ENCODE results near the gene EFNA2. TPM values are rescaled to one million over a fixed set of nuclear protein-coding genes. Genes with fewer than 3 reads are reported as not detected.

EFNA2 gene
- total RNA-seq, 1 donor from 2014 or later: not detected

GRCh38 chr19:1282588-1283206 lies 3.0 kb upstream of the EFNA2 start:
- Histone ChIP-seq H3K27me3 (ENCODE audit: low read depth) (peaks cover 44% of the 10 kb centered on the region), H3K9me3 (no peaks in the 10 kb centered on the region)

GRCh38 chr19:1283207-1283916 lies 2.3 kb upstream of the EFNA2 start:
- H3K9me3 ChIP-seq: no peaks in the 10 kb centered on the region
- H3K27me3 ChIP-seq (ENCODE audit: low read depth): peaks cover 50% of the 10 kb centered on the region
- H3K27ac ChIP-seq: no peak overlapping the region
- ATAC-seq (no peak), DNase-seq (no peak)
- no peak for TF ChIP-seq CTCF (IDR thresholded peaks at IDR 0.05)
- no peak overlapping the region for H3K4me3 ChIP-seq
- H3K4me1 ChIP-seq: peaks cover 7% of the 10 kb centered on the region
- H3K36me3 ChIP-seq: peaks cover 10% of the 10 kb centered on the region
- intact Hi-C loops (cut with DNase I): no loop called here

More at GRCh38 chr19:1282588-1283206, 3.0 kb upstream of the EFNA2 start:
- H3K4me1 ChIP-seq: peaks cover 7% of the 10 kb centered on the region
- no peak overlapping the region for H3K4me3 ChIP-seq
- H3K27ac ChIP-seq: no peak overlapping the region
- no peak for ATAC-seq
- TF ChIP-seq CTCF (IDR thresholded peaks at IDR 0.05): no peak
- intact Hi-C loops (cut with DNase I): no loop called here
- no peak for DNase-seq
- H3K36me3 ChIP-seq: peaks cover 13% of the 10 kb centered on the region

GRCh38 chr19:1283917-1284292 lies 1.8 kb upstream of the EFNA2 start:
- peaks cover 7% of the 10 kb centered on the region for H3K36me3 ChIP-seq
- peaks cover 56% of the 10 kb centered on the region for H3K27me3 ChIP-seq (ENCODE audit: low read depth)
- peaks cover 7% of the 10 kb centered on the region for H3K4me1 ChIP-seq
- no peak for TF ChIP-seq CTCF (IDR thresholded peaks at IDR 0.05)
- no peak overlapping the region for H3K4me3 ChIP-seq
- no peak for ATAC-seq
- H3K9me3 ChIP-seq: no peaks in the 10 kb centered on the region
- intact Hi-C loops (cut with DNase I): no loop called here
- no peak for DNase-seq
- H3K27ac ChIP-seq: no peak overlapping the region

GRCh38 chr19:1284293-1284978 lies 1.2 kb upstream of the EFNA2 start:
- TF ChIP-seq CTCF (IDR thresholded peaks at IDR 0.05): no peak
- Histone ChIP-seq H3K4me3 (no peak overlapping the region), H3K9me3 (no peaks in the 10 kb centered on the region), H3K36me3 (peaks cover 1% of the 10 kb centered on the region), H3K4me1 (peaks cover 6% of the 10 kb centered on the region), H3K27me3 (ENCODE audit: low read depth) (peaks cover 61% of the 10 kb centered on the region), H3K27ac (no peak overlapping the region)
- intact Hi-C loops (cut with DNase I): no loop called here
- no peak for DNase-seq
- ATAC-seq: no peak

- no peaks in the 10 kb centered on the region for H3K36me3 ChIP-seq
- DNase-seq (no peak), ATAC-seq (no peak)
- no peak overlapping the region for H3K27ac ChIP-seq
- H3K27me3 ChIP-seq (ENCODE audit: low read depth): peaks cover 65% of the 10 kb centered on the region
- no peaks in the 10 kb centered on the region for H3K4me1 ChIP-seq
- no peak overlapping the region for H3K4me3 ChIP-seq
- TF ChIP-seq CTCF (IDR thresholded peaks at IDR 0.05): no peak
- intact Hi-C loops (cut with DNase I): no loop called here
- H3K9me3 ChIP-seq: no peaks in the 10 kb centered on the region
Measured at GRCh38 chr19:1284979-1285736, 515 bp upstream of the EFNA2 start.
